HG02623 (cell line): ENCODE results near the gene PIEZO2.
A peak's percentile ranks its signal among the peaks of the same experiment; 100 is the strongest.

ENCODE experiments used
- ATAC-seq: cut with Tn5 transposase; IDR thresholded peaks from one replicate; pipeline ENCODE4 v1.9.1; 2021; ENCODE audit warnings: moderate library complexity; ENCODE audit not compliant: unreplicated experiment

PIEZO2 gene

DNA sequence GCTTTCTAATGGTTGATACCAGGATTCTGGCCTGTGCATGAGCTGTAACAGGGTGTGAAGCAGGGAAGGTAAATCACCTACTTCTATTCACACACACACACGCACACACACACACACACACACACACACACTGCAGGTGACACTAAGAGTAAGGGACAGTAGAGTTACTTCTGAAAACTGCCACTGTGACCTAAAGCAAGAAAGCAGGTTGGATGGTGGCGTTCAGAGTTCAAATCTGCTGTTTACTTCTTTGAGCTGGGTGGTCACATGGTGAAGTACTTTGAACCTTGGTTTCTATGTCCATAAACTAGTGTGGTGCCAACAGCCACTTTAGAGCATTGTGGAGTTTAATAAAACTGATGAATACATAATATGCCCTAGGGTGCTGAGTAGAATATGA, 248.0 kb downstream of the PIEZO2 start:
- ATAC-seq: no peak

DNA sequence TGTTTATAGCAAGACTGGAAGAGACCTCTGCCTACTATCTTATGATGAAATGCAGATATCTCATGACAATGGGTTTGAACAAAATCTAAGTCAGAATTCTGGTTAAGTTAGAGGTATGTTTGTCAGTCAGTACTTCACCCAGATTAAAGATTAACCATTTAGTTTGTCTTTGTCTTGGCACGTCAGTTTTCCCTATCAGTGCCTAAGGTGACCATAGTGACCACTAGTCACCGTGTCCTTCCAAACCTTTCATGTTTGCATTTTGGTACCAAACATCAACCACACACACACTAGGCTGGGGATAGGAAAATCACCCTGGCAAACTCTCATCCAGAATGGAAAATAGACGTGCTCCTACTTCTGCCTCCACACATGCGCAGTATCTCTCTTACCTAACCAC, 248.9 kb downstream of the PIEZO2 start:
- ATAC-seq: no peak

DNA sequence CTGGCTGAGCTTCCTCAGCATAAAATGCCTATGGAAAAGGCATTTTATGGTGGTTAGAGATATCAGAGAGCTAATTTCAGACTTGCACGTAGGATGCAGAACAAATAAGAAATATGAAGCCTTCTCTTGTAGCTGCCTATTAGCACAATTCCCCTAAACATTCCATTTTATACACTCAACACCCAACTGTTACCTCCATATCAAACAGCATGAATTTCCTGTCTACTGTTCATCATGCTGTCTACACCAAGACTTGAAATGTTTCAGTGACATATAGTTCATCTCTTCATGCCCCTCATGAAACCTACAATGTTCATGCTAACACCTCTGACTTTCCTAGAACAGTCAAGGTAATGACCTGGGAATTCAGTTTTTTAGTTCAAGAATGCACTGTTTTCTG, 249.9 kb downstream of the PIEZO2 start:
- no peak for ATAC-seq

DNA sequence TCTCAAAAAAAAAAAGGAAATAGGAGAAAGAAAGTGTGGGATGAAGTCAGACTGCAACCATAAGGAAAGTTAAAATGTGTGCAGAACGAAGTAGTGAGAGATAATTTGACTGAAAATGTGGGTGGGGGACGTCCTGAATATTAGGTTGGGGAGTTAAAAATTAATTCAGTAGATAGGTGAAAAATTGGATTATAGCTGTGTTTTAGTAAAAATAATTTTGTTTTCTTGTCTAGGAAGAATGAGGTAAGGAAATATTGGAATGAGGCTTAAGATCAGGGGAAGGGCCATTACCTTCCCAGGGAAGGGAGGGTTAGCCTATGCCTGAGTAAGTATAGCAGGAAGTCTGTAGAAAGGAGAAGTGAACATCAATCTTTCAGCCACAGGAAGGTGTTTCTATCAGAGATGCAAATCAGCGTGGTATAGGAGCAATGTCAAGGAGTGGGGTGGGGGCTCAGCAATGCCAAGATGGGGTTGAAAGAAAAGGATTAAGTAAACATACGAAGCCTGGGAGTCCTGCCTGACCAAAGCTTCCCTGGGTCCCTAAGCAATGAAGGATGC, 250.9 kb downstream of the PIEZO2 start:
- peak; percentile 64 for ATAC-seq

DNA sequence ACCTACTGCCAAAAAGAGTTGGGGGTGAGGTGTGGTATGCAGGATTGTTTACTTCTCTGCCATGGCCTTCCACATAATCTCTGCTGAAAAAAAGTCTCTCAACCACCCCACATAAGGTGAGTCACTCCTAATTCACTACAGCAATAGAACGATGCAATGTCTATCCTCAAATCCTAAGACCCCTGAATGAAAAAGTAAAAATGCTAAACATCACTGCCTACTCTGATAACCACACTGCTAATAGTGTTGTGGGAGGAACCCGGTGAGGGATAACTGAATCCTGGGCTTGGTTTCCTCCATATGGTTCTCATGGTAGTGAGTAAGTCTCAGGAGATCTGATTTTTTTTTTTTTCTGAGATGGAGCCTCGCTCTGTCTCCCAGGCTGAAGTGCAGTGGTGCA, 252.5 kb downstream of the PIEZO2 start:
- ATAC-seq: no peak

DNA sequence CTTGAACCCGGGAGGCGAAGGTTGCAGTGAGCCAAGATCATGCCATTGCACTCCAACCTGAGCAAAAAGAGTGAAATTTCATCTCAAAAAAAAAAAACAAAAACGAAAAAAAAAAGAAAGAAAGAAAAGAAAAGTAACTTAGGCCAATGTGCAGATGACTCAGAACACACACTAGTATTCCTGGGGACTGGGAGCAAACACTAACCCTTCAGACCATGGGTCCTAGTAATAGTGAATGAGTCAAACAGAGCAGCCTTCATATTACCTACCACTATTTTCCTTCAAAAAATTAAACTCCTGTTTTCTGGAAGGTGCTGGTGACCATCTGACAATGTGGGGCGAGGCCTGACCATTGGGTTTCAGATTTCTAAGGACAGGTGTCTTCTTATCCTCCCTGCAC, 253.4 kb downstream of the PIEZO2 start:
- ATAC-seq: no peak

DNA sequence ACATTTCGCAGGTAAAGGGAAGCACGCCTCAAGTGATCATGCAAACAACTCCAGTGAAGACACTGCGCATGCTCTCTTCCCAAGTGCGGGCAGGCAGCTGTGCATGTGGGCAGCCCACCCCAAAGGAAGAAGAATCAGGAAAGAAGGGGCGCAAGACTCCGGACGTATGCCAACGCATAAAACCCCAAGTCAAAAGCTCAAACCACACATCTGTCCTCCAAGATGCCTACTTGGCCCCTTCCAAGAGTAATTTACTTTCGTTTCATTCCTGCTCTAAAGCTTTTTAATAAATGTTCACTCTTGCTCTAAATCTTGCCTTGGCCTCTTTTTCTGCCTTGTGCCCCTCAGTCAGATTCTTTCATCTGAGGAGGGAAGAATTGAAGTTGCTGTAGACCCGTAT, 254.9 kb downstream of the PIEZO2 start:
- no peak for ATAC-seq

DNA sequence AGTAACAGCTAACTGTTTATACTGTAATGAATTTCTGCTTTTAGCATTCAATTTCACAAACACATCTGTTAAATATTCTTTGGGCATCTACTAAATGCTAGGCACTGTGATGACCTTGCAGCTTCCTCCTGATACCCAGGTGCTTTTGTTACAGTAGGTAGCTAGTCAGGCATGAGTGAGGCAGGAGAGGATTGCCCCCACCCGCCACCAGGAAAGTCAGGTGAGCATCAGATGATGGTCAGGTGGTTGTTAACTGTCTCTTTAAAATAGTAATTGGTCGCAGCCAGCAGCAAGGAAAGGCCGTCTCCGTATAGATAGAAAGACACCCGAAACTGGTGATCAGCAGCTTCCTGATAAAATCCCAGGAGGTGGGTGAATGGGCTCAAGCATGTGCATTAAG, 255.6 kb downstream of the PIEZO2 start:
- ATAC-seq: no peak

DNA sequence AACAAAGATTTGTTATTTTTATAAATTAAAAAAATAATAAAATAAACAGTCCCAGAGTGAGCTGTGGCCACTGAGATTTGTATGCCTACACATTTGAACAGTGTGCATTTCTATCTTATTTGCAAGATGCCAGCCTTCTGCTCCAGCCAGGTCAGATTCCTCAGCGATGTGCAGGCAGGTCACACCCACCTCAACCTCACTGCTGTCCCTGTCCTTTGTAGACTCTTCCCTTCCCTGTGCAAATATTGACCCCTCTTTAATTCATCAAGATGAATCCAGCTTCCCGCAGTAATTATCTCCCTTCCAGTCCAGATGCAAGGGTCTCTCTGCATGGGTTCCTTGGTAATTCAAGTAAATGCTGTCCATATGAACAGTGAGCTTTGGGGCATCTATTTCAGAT, 256.2 kb downstream of the PIEZO2 start:
- no peak for ATAC-seq

DNA sequence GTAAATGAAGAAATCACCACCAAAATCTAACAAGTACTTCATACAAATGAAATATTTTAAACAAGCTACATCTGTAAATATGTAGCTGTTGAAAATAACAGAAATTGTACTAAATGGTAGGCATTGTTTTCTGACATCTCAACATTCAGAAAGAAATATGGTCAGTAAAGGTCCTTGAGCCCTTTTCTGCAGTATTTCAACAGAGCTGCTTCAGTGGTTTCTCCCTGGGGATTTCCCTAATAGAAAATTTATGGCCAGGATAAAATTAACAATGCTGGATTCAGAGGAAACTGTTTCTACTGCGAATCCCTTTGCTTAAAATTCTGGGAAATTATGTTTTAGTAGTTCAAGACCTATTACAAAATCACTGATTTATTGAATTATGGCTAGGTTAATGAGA, 256.6 kb downstream of the PIEZO2 start:
- no peak for ATAC-seq

DNA sequence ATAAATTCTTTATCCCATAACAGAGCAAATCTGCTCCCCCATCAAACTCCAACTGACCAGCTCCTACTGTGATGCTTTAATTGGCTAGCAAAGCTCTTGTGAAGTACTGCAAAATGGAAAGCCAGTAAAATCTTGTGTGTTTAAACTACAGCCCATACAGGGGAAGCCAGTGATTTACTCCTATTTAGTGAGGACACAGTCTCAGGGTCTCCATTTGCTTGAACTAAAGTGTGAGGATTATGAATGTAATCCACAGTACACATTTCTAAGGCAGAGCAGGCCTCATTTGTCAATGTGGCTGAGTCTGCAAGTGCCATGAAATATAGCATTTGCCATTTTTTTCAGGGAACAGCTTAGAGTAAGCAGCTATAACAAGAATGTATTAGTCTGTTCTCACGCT, 259.3 kb downstream of the PIEZO2 start:
- ATAC-seq: no peak

DNA sequence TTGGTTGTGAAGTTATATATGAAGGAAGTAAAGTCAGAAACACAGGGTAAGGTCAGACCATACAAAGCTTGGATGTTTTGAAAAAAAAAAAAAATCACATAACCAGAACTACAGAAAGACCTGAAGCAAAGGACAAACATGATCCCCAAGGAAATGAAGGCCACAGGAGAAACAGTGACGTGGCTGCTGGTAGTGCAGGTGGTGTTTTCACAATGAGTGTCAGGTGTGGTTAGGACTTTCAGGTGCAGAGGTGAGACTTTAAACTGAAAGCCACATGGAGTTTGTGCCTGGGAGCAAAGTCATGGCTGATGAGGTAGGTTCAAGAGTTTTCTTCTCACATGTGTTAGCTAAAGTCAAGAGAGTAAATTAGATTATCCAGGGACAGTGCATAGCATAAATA, 270.7 kb downstream of the PIEZO2 start:
- peak; percentile 88 for ATAC-seq

DNA sequence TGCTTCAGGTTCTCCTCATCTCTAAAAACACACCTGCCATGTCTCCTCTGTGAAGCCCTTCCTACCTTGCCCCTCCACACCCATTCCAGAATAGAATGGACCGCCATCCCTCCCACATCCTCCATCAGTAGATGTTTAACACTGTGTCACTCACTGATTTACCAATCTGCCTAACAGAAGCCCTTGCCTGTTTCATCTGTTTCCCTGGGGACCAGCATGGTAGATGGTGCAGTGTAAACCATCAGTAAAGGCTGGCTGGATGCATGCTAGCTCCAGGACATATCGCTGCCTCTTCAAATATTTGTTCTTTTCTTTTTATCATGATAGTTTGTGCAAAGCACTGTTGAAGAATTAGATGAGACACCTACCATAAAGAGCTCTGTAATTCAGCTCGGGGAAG, 271.4 kb downstream of the PIEZO2 start:
- no peak for ATAC-seq

DNA sequence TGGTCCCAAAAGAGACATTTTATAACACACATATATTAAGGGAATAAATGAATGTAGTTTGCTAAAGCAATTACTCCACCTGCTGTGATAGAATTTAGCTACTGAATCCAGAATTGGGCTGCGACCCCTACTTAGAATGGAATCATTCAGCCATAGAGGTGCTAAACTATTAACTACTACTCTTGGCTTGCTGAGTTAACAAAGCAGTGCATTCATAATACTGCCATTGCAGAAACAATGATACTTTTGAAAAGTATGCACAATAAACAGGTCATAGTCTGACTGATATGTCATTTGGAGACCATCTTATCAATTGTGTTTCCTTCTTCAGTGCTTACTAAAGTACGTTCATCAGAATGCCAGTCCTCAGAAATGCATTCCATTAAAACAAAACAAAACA, 273.6 kb downstream of the PIEZO2 start:
- ATAC-seq: no peak

DNA sequence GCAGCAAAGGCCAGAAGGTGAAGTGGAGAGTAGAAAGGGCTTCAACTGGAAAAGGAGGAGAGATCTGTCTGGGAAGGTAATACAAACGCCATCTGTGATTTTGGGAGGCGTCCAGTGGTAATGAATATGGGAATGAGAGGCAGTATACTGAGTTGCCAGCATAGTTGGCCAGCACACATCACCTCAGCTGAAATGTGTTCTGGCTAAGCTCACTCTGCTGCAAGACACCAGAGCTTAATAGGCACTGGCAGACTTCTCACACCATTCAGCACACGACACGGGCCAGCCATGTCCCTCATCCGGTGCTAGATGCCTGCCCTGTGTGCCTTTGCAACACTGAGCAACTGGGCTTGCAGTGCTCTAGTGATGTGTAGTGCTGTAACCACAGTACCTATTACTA, 277.1 kb downstream of the PIEZO2 start:
- no peak for ATAC-seq

DNA sequence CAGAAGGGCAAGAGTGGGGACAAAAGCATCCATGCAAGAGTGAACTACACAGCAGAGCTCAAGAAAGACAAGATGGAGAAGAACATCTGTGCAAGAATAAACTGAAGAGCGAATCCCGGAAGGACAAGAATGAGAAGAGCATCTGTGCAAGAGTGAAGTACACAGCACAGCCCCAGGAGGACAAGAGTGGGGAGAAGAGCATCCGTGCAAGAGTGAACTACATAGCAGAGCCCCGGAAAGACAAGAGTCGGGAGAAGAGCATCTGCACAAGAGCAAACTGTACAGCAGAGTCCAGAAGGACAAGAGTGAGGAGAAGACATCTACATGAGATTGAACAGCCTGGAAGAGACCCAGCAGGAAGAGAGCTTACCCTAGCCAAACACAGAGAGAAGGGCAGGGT, 284.6 kb downstream of the PIEZO2 start:
- ATAC-seq: no peak

DNA sequence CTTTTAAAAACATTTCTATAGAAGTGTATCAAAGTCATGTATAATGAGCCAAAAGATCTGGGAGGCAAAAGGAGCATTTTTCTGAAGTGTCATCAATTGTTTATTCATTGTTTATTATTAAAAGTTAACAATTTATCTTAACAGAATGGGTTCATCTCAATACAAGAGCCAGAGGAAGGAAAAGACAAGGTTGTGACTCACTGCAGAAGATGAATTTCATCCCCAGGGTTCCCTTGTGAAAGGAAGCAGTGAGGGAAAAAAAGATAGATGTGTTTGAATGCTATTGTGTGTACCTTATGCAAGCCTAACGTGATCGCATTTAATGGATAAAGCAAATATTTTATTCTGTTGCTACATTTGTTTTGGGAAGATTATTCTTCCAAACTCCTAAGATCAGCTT, 286.3 kb downstream of the PIEZO2 start:
- ATAC-seq: no peak

DNA sequence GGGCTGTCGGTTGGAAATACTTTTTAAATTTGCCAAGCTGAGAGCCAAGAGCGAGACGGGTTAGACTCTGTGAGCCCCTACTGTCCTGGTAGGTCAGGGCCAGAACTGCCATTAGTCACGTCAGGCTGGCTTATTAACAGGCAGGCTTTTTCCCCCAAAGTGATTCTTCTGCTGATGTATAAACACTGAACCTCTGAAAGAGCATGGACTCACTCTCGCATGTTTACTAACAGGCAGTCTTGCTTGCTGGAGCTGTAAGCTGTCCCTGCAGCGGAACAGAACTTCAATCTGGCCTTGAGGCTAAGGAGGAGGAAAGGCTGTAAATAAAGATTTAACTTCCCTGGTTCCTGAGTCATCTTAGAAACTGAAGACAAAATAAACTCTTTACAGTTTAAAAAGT, 288.4 kb downstream of the PIEZO2 start:
- ATAC-seq: no peak

DNA sequence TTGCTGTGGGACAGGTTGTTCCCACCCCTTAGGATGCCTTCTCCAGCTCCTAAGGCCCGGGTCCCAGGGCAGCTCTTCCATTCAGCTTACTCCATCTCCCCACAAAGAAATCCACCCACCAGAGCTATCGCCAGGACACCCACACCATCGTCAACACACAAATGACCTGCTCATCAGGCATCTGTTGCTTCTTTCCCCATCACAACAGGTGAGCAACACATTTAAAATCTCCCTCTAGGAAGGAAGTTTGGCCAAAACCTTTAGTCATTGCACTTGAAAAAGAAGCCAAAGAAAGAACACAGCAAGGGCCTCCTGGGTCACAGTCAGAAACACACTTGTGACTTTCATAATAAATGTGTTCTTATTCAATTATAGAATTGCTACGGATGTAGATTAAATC, 289.0 kb downstream of the PIEZO2 start:
- ATAC-seq: no peak

DNA sequence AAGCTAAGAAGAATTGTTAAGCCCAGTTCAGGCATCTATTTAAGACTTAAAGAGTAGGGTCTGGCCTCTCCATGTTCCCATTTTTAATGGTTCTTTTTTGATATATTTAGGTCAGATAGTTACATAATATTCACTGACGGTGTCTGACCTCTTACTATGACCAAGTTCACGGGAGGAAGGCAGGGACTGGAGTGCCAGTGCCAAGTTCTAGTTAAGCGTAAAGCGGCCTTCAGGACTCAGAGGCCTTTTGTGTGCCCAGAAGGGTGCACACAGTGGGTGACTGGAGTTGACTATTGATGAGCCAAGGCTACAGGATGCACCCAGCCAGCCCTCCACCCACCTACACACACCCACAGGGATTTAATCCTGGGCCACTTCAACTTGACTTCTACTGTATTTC, 290.9 kb downstream of the PIEZO2 start:
- no peak for ATAC-seq

DNA sequence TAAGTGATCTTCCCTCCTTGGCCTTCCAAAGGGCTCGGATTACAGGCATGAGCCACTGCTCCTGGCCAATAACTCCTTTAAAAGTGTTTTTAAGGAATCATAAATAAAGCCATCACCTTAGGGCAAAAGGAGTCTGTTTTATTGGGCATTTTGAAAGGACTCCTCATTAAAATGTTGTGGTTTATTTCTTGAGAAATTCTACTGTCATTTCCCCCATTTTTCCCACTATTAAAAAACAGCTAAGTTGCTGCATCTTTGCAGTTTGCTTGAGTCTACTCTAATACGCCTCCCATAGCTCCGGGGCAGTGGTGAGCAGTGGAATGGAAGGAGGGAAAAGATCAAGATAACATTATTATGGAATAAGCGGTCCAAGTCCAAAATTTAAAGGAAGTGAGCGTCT, 293.2 kb downstream of the PIEZO2 start:
- ATAC-seq: no peak

DNA sequence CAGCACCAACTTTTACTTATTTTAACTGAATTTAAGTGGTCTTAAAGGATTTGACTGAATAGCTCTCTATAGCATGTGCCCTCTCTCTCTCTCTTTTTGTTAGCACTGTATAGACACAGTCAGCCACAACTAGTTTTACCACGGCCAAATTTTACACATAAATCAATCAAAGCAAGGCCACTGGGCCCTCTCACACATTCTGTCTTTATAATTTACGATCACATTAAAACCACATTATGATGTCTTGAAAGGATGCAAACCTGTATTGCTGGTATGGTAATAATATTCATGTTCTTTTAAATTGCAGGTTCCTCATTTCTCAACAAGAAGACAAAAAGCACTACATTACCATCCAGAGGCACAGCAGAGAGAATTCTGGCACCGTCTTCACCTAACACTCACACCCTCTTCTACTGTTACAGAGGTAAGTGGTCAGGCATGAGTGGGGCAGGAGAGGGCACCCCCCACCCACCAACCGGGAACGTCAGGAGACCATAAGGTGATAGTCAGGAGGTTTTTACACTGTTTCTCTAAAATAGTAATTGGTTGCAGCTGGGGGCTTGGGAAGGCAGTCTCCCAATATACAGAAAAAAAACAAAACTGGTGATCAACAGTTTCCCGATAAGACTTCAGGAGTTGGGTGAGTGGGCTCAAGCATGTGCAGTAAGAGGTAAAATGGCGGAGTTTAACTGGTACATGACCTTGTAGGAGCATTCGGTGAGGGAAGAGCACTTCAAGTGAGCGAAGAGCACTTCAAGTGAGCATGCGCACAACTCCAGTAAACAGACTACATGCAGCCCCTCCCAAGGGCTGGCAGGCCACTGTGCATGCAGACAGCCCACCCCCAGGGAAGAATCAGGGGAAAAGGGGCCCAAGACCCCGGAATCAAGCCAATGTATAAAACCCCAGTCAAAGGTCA, 296.7 kb downstream of the PIEZO2 start:
- no peak for ATAC-seq

DNA sequence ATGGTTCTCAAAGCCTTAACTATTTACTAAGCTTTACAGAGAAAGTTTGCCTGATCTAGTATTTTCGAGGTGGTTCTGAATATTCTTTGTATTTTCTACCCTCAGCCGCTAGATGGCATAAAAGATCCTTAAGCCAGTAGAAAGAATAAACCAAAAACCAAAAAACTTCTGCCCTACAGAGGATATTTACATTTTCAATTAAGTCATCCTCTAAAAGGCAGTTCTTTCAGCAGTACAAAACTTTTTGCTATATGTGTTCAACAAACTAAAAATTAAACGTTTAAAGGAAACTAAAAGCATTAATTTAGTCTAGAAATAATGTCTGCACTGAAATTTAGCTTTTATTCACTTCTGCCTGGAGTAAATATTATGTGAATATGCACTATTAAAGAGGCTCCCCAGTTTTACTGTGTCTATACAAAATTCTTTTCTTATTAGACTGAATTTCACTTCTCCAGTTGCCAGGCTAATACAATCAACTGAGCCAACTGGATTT, 297.5 kb downstream of the PIEZO2 start:
- ATAC-seq: no peak
